NCI-H1048 (cell line): ENCODE data around the gene PDCD2.
"Not testable (repeated sequence)": the region's sequence is repeated elsewhere in the genome, so short reads cannot be mapped to it uniquely, and the experiment has no call there.

ENCODE experiments used
- DNase-seq: peaks from one replicate; lab custom pipeline; 2025; lab: John Stamatoyannopoulos, UW

Gene PDCD2

GRCh38 chr6:170552765-170553533 lies 31.5 kb downstream of the PDCD2 start, which contains the start of gene PSMB1:
Gene PSMB1 (minus strand): TSS chr6:170553307. CDS start chr6:170553242, 65 bp downstream.
- peak; percentile 79 for DNase-seq

DNA sequence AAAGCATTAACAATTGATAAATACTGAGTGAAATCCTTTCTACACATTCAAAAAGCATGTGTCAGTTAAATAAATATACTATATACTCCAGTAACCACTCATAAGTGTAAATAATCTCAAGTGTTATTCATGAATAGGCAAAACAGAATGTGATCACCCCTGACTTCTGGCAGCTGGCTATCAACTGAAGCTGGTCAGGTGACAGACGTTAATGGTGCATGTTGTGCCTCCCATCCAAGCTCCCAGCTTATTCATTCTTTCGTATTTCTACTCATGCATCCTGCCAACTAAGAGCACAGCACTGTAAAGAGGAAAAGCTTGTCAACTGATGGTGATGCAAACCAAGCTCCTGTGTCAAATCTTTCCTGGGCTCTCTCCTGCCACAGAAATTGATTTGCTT lies 39.0 kb downstream of the PDCD2 start:
- DNase-seq: no peak

DNA sequence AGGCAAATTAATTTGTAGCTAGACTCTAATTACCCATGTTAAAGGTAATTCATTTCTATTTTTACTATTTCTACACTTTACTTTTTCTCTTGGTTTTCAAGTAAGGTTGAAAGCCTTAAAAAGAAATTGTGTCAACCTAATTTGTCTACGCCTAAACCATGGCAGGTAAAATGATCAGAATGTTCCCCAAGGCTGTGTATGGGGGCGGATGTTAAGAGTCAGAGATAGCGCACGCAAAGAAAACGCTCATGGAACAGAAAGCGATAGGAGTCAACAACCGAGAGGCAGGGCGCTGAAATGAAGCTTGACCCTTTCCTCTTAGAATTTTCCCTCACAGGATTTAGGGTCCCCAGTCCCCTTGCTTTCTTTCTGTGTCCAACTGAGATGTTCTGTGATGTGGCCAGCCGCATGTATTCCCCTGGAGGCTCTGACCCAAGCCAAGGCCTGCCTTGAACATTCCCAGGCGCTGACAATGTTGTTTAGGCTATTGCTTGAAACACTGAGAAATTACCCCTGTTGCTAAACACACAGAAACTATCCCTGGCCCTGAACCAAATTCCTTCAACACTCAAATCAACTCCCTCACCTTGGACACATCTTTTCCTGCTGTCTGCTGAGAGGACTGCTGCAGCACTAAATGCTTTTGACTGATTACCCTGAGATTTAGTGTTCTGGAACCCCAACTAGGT lies 42.3 kb downstream of the PDCD2 start:
- no peak for DNase-seq

- no peak for DNase-seq
Observed at GRCh38 chr6:170537329-170537728, 47.1 kb downstream of the PDCD2 start.

DNA sequence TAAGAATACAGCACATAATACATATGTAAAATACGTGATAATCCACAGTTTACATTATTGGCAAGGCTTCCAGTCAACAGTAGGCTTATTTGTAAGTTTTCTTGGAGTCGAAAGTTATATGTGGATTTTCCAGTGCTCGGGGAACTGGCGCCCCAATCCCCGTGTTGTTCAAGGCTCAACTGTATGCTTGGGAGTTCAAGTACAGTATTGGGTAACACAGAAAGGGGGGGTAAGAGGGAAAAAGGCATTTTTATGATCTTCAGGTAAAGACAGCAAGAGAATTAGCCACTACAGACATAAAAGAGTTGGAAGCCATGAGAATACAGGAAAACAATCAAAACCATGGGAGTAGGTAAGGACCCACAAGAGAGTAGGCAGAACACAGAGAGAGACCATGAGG lies 47.8 kb downstream of the PDCD2 start:
- DNase-seq: no peak

DNA sequence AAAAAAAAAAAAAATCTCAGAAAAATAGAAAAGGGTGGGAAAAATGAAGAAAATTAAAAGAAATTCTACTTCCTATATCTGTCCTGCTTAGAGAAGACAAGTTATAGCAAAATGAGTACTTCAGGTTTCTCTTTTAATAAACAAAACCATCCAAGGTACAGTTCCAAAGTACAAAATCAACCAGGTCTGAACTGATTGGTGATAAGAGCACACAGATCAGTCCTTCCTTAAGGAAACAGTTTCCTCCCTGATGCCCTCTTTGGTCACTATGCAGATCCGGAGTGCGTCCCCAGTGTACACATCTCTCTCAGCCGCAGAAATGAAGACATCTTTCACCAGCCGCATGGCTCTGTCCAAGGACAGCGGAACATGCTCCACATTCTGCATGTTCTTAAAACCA lies 49.4 kb downstream of the PDCD2 start:
- DNase-seq: no peak

GRCh38 chr6:170533792-170534191 lies 50.6 kb downstream of the PDCD2 start:
- no peak for DNase-seq

- DNase-seq: no peak
Observed at GRCh38 chr6:170532867-170533488, 51.5 kb downstream of the PDCD2 start.

GRCh38 chr6:170529839-170530469 lies 54.5 kb downstream of the PDCD2 start:
- DNase-seq: no peak

- DNase-seq: not testable (repeated sequence)
Observed at GRCh38 chr6:170527995-170528394, 56.4 kb downstream of the PDCD2 start.

GRCh38 chr6:170525795-170526194 lies 58.6 kb downstream of the PDCD2 start:
- no peak for DNase-seq
